Panc1 (cell line): ENCODE measurements around the gene SPTA1. TPM values are rescaled to one million over a fixed set of nuclear protein-coding genes. Genes with fewer than 3 reads are reported as not detected.

ENCODE experiments used
- ATAC-seq: fragments of 200-7000 bp; cut with Tn5 transposase; 2 replicates; pipeline ENCODE4 v1.9.1; 2020; ENCODE audit warnings: mild to moderate bottlenecking, moderate library complexity
- BruUV-seq: library from RNA; stranded (reverse); fragments of 400-500 nt; replicated peaks from 2 replicates; lab custom pipeline; 2021; lab: Mats Ljungman, UMichigan
- CTCF ChIA-PET: fragments of 300-600 bp; sonication (Branson Sonifier 250); formaldehyde crosslinking; loops from one replicate; lab custom pipeline; 2022; ENCODE audit warnings: antibody characterized with exemption; lab: Charles Lee
- POLR2A ChIA-PET: fragments of 300-600 bp; sonication (Branson Sonifier 250); formaldehyde crosslinking; loops from one replicate; lab custom pipeline; 2022; ENCODE audit warnings: antibody characterized with exemption; lab: Charles Lee
- DNase-seq: peaks from one replicate; pipeline ENCODE4 v3.0.0-alpha.2; 2010; ENCODE audit warnings: low read depth, low spot score
- H3K27ac ChIP-seq: 2 replicates; pipeline ENCODE4 v1.5.1; 2011; ENCODE audit warnings: mild to moderate bottlenecking, low read length, inconsistent platforms
- H3K27me3 ChIP-seq: fragments of 200-500 bp; sonication (Bioruptor generic); 2 replicates; pipeline ENCODE4 v1.6.0; 2014; ENCODE audit warnings: low read length, inconsistent platforms; ENCODE audit not compliant: control insufficient read depth, insufficient read depth
- H3K36me3 ChIP-seq: fragments of 200-500 bp; sonication (Bioruptor generic); 2 replicates; pipeline ENCODE4 v1.5.1; 2014; ENCODE audit warnings: inconsistent platforms, mild to moderate bottlenecking, low read length, moderate library complexity; ENCODE audit not compliant: control insufficient read depth, insufficient read depth
- H3K4me1 ChIP-seq: 2 replicates; pipeline ENCODE4 v1.5.1; 2011; ENCODE audit warnings: inconsistent platforms, mild to moderate bottlenecking, low read length, moderate library complexity; ENCODE audit not compliant: control insufficient read depth, insufficient read depth
- H3K4me3 ChIP-seq, 2 experiments: 2 replicates each; pipeline ENCODE4 v1.5.1; 2011 to 2012; ENCODE audit warnings: low read depth in 2 of 2, low read length in 2 of 2, mild to moderate bottlenecking in 2 of 2, inconsistent platforms in 1 of 2, moderate library complexity in 1 of 2
- H3K9me3 ChIP-seq: fragments of 200-500 bp; sonication (Bioruptor generic); 2 replicates; pipeline ENCODE4 v1.5.1; 2014; ENCODE audit warnings: low read depth, mild to moderate bottlenecking, inconsistent platforms, low read length, moderate library complexity; ENCODE audit not compliant: control insufficient read depth, insufficient read depth
- POLR2AphosphoS5 ChIP-seq: IDR thresholded peaks from 2 replicates; pipeline ENCODE4 v1.6.1; 2012; ENCODE audit warnings: mild to moderate bottlenecking, low read depth, low read length, moderate library complexity
- SIN3A ChIP-seq: IDR thresholded peaks from 2 replicates; pipeline ENCODE4 v1.6.1; 2012; ENCODE audit warnings: low read depth, mild to moderate bottlenecking, low read length, moderate library complexity, borderline replicate concordance; ENCODE audit not compliant: insufficient read depth
- TCF7L2 ChIP-seq: IDR thresholded peaks from 2 replicates; pipeline ENCODE4 v1.6.1; 2011; ENCODE audit warnings: mild to moderate bottlenecking, low read depth, low read length, inconsistent platforms
- in situ Hi-C: cut with HindIII; loops from 2 replicates; pipeline ENCODE4 v1.10.0; 2016; ENCODE audit warnings: low sequenced_read_pairs, low pct_unique_long_range_greater_than_20kb
- intact Hi-C: fragments of 100-400 bp; cut with micrococcal nuclease; formaldehyde crosslinking; loops from one replicate; pipeline ENCODE4 v1.10.0; 2022; ENCODE audit not compliant: unreplicated experiment
- total RNA-seq: library from RNA; stranded (reverse); gene quantifications from one replicate; pipeline ENCODE4 v1.2.1, GENCODE V29; 2021; ENCODE audit not compliant: unreplicated experiment
- TF ChIP-seq, protein P1 (sequence below), 2 experiments: IDR thresholded peaks; 2 replicates each; pipeline ENCODE4 v1.6.1; 2011 to 2012; ENCODE audit warnings: low read depth in 2 of 2, control low read depth in 1 of 2, low read length in 1 of 2, mild to moderate bottlenecking in 1 of 2, moderate library complexity in 1 of 2; ENCODE audit not compliant: insufficient read depth in 1 of 2
- TF ChIP-seq, protein P2 (sequence below): fragments of 450-650 bp; IDR thresholded peaks from 2 replicates; pipeline ENCODE4 v1.5.1; 2017; ENCODE audit warnings: mild to moderate bottlenecking

SPTA1 gene
- total RNA-seq, 1 experiment from 2014 or later, result not detected

DNA sequence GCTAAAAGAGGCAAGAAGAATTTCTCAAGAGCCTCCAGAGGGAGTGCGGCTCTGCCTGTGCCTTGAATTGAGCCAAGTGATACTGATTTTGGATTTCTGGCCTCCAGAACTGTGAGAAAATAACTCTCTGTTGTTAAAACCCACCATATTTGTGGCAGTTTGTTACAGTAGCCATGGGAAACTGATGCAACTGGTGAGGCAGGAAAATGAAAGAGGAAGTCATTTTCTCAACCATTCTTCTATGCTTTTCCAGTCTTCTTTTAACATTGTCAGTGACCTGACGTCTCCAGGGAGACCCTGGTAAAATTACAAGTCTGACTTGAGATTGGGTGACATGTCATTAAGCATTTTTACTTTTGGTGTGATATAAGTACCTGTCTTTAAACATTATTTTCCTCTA, 121.9 kb downstream of the SPTA1 start:
- Histone ChIP-seq H3K4me3 (no peak overlapping the region), H3K4me1 (no peaks in the 10 kb centered on the region), H3K27ac (no peak overlapping the region), H3K27me3 (no peaks in the 10 kb centered on the region), H3K36me3 (no peaks in the 10 kb centered on the region), H3K9me3 (no peaks in the 10 kb centered on the region)
- ATAC-seq (no peak), DNase-seq (no peak)
- ChIA-PET POLR2A (no interaction called here), CTCF (no interaction called here)
- in situ Hi-C loops, result no loop called here
- no peak for TF ChIP-seq SIN3A
- no TSS peak for BruUV-seq
- intact Hi-C loops, result no loop called here

DNA sequence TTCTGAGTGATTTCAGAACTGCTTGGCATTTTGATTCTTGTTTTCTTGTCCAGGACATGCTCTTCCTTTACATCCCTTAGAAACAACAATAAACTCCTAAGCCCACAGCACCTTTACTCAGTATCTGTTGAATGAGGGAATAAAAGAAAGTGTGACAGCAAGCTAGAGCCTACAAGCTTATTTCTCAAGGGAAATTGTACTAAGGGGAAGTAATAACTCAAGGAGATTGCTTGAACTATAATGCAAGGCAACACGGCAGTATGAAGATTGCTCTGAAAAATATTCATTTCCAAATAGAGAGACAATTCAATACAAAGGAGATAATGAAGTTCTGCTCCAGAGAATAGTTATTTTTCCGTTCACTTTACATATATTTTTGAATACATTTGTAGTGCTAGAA, 122.7 kb downstream of the SPTA1 start:
- no peak for ATAC-seq
- CTCF ChIA-PET, result no interaction called here

More for the DNA sequence above, 122.7 kb downstream of the SPTA1 start:
- POLR2A ChIA-PET, result no interaction called here
- in situ Hi-C loops (no loop called here), intact Hi-C loops (no loop called here)
- Histone ChIP-seq H3K9me3 (no peaks in the 10 kb centered on the region), H3K4me1 (no peaks in the 10 kb centered on the region), H3K36me3 (no peaks in the 10 kb centered on the region), H3K27ac (no peak overlapping the region), H3K4me3 (no peak overlapping the region), H3K27me3 (no peaks in the 10 kb centered on the region)
- no TSS peak for BruUV-seq
- TF ChIP-seq TCF7L2 (no peak), POLR2AphosphoS5 (no peak), SIN3A (no peak)
- TF ChIP-seq, protein P1, sequence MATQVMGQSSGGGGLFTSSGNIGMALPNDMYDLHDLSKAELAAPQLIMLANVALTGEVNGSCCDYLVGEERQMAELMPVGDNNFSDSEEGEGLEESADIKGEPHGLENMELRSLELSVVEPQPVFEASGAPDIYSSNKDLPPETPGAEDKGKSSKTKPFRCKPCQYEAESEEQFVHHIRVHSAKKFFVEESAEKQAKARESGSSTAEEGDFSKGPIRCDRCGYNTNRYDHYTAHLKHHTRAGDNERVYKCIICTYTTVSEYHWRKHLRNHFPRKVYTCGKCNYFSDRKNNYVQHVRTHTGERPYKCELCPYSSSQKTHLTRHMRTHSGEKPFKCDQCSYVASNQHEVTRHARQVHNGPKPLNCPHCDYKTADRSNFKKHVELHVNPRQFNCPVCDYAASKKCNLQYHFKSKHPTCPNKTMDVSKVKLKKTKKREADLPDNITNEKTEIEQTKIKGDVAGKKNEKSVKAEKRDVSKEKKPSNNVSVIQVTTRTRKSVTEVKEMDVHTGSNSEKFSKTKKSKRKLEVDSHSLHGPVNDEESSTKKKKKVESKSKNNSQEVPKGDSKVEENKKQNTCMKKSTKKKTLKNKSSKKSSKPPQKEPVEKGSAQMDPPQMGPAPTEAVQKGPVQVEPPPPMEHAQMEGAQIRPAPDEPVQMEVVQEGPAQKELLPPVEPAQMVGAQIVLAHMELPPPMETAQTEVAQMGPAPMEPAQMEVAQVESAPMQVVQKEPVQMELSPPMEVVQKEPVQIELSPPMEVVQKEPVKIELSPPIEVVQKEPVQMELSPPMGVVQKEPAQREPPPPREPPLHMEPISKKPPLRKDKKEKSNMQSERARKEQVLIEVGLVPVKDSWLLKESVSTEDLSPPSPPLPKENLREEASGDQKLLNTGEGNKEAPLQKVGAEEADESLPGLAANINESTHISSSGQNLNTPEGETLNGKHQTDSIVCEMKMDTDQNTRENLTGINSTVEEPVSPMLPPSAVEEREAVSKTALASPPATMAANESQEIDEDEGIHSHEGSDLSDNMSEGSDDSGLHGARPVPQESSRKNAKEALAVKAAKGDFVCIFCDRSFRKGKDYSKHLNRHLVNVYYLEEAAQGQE (IDR thresholded peaks at IDR 0.05; ENCODE audit: insufficient read depth in 1 of 2, low read depth in 2 of 2, low read length in 1 of 2), result no peak
- TF ChIP-seq, protein P2, sequence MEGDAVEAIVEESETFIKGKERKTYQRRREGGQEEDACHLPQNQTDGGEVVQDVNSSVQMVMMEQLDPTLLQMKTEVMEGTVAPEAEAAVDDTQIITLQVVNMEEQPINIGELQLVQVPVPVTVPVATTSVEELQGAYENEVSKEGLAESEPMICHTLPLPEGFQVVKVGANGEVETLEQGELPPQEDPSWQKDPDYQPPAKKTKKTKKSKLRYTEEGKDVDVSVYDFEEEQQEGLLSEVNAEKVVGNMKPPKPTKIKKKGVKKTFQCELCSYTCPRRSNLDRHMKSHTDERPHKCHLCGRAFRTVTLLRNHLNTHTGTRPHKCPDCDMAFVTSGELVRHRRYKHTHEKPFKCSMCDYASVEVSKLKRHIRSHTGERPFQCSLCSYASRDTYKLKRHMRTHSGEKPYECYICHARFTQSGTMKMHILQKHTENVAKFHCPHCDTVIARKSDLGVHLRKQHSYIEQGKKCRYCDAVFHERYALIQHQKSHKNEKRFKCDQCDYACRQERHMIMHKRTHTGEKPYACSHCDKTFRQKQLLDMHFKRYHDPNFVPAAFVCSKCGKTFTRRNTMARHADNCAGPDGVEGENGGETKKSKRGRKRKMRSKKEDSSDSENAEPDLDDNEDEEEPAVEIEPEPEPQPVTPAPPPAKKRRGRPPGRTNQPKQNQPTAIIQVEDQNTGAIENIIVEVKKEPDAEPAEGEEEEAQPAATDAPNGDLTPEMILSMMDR, result no peak
- no peak for DNase-seq

Other genes starting within 250 kb of the SPTA1 start
- not detected for gene OR10K1, start 224.9 kb downstream of the SPTA1 start, total RNA-seq
- not detected for gene OR10R2, start 214.5 kb downstream of the SPTA1 start, total RNA-seq
- not detected for gene OR6Y1, start 132.3 kb downstream of the SPTA1 start, total RNA-seq
- gene OR6P1, start 116.1 kb downstream of the SPTA1 start, total RNA-seq, result not detected
- not detected for gene OR10X1, start 106.8 kb downstream of the SPTA1 start, total RNA-seq
- gene OR10Z1, start 81.4 kb downstream of the SPTA1 start, total RNA-seq, result not detected
- not detected for gene OR6K2, start 13.9 kb upstream of the SPTA1 start, total RNA-seq
- not detected for gene OR6K3, start 34.0 kb upstream of the SPTA1 start, total RNA-seq
- gene OR6K6, start 68.0 kb upstream of the SPTA1 start, total RNA-seq, result not detected
- gene OR6N1, start 85.5 kb upstream of the SPTA1 start, total RNA-seq, result not detected
- not detected for gene OR6N2, start 94.5 kb upstream of the SPTA1 start, total RNA-seq
- not detected for gene MNDA, start 144.6 kb upstream of the SPTA1 start, total RNA-seq
- not detected for gene PYHIN1, start 244.8 kb upstream of the SPTA1 start, total RNA-seq